Right lobe of liver (tissue), 6 donors: ENCODE data around the gene KCNQ1. TPM values are rescaled to one million over a fixed set of nuclear protein-coding genes. Genes with fewer than 3 reads are reported as not detected.

ENCODE experiments used
- ATAC-seq, 4 donors: fragments of 200-7000 bp; cut with Tn5 transposase; one replicate each; pipeline ENCODE4 v1.9.1; 2020; ENCODE audit warnings: mild to moderate bottlenecking in 4 of 4, moderate library complexity in 4 of 4
- DNase-seq, 3 donors: peaks; one replicate each; pipeline ENCODE4 v3.0.0-alpha.2; 2020
- H3K27ac ChIP-seq, 3 donors: fragments of 200-600 bp; one replicate each; pipeline ENCODE4 v1.8.0; 2022
- H3K27me3 ChIP-seq, 2 donors: fragments of 200-600 bp; one replicate each; pipeline ENCODE4 v1.8.0; 2022
- H3K36me3 ChIP-seq, 4 donors: fragments of 200-600 bp; sonication (generic) in 1 of 4; one replicate each; pipeline versions ENCODE4 v1.5.1 to v1.8.0; 2017 to 2022; ENCODE audit warnings: control low read depth in 1 of 4
- H3K4me1 ChIP-seq, 4 donors: fragments of 200-600 bp; sonication (generic) in 1 of 4; one replicate each; pipeline versions ENCODE4 v1.5.1 to v1.8.0; 2017 to 2022; ENCODE audit warnings: control low read depth in 1 of 4
- H3K4me3 ChIP-seq, 3 donors: fragments of 200-600 bp; one replicate each; pipeline ENCODE4 v1.8.0; 2022
- H3K9me3 ChIP-seq, 4 donors: fragments of 200-600 bp; sonication (generic) in 1 of 4; one replicate each; pipeline versions ENCODE4 v1.5.1 to v1.8.0; 2017 to 2022; ENCODE audit warnings: control low read depth in 1 of 4
- CTCF ChIP-seq, 4 donors: fragments of 200-600 bp in 3 of 4; fragments of 450-650 bp in 1 of 4; IDR thresholded peaks; one replicate each; pipeline versions ENCODE4 v1.5.1 to v1.8.0; 2016 to 2022; ENCODE audit warnings: antibody characterized with exemption in 4 of 4, mild to moderate bottlenecking in 2 of 4
- POLR2A ChIP-seq: fragments of 450-650 bp; IDR thresholded peaks from one replicate; pipeline ENCODE4 v1.6.1; 2017; ENCODE audit warnings: antibody characterized with exemption, mild to moderate bottlenecking
- WGBS: methylation state at CpG from one replicate; pipeline ENCODE4 v1.1.6; 2018; ENCODE audit warnings: low coverage, low lambda C conversion rate; ENCODE audit not compliant: insufficient coverage; ENCODE audit errors: missing lambda C conversion rate; 5-methylcytosine and 5-hydroxymethylcytosine counted together
- intact Hi-C, 2 donors: fragments of 100-400 bp; cut with DNase I; formaldehyde crosslinking; loops; one replicate each; pipeline versions ENCODE4 v1.11.2 to v1.14.1; 2022
- total RNA-seq, 6 experiments: library from RNA; depleted of rRNA in 2 of 6; stranded (reverse); fragments of >200 nt in 2 of 6; fragmentation: NEBNext Ultra II Directional in 3 of 6; extraction: Animal tissue kit (Norgen Biotek cat#: 25700) in 3 of 6; gene quantifications; one replicate each; pipeline versions ENCODE4 v1.1.0 to v1.2.4, GENCODE V29; 2016 to 2023
- donor health status: DM: no; HTN: yes; CAD: no.
- donor health status: DM: no; HTN: no; CAD: no.
- donor health status: DM: no; HTN: no; CAD: no.
- donor health status: DM: no; HTN: yes; CAD: no.
- donor health status: DM: no; HTN: yes; CAD: no.

The KCNQ1 gene
- total RNA-seq, 6 experiments from 2014 or later = 0.61 to 2.4 (median 1.8) TPM

- H3K9me3 ChIP-seq = no peaks in the 10 kb centered on the region
- H3K27me3 ChIP-seq = no peaks in the 10 kb centered on the region
- H3K36me3 ChIP-seq = no peaks in the 10 kb centered on the region
- intact Hi-C loops = no loop called here
- no peak overlapping the region for H3K27ac ChIP-seq
- no peak overlapping the region for H3K4me3 ChIP-seq
- DNase-seq = peak in 1 of 3 donors; percentile 3
- ATAC-seq = no peak
- 52% methylated on average over 4 of the region's 5 CpGs for WGBS
- H3K4me1 ChIP-seq = no peaks in the 10 kb centered on the region
- TF ChIP-seq CTCF (IDR thresholded peaks at IDR 0.05) (no peak), POLR2A (no peak)
Measured at GRCh38 chr11:2681408-2682145, 236.8 kb downstream of the KCNQ1 start.

DNA sequence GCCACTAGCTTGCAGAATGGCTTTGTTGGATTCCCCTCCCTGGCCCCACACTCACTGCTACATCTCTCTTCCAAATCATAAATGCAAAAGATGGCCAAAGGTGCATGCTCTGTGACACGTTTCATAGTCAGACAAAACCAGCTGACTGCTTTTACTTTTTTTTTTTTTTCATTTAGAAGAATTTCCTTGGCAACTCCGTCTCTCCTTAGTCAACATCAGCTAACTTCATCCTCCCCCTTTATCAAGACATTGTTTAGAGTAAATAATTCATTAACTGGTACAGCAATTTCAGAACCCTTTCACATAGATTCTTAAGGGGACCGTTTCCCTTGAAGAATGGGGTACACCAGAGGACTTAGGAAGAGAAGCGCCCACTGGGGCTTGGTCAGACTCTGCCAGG lies 239.0 kb downstream of the KCNQ1 start:
- intact Hi-C loops = no loop called here
- TF ChIP-seq CTCF (IDR thresholded peaks at IDR 0.05) (no peak), POLR2A (no peak)
- H3K4me1 ChIP-seq = no peaks in the 10 kb centered on the region
- H3K4me3 ChIP-seq = no peak overlapping the region
- no peaks in the 10 kb centered on the region for H3K9me3 ChIP-seq
- 65% methylated on average over 3 of the region's 4 CpGs for WGBS
- H3K27ac ChIP-seq = no peak overlapping the region
- no peaks in the 10 kb centered on the region for H3K27me3 ChIP-seq
- ATAC-seq (no peak), DNase-seq (no peak)
- H3K36me3 ChIP-seq = no peaks in the 10 kb centered on the region

- intact Hi-C loops = no loop called here
- H3K36me3 ChIP-seq = no peaks in the 10 kb centered on the region
- H3K27me3 ChIP-seq = no peaks in the 10 kb centered on the region
- no peak overlapping the region for H3K4me3 ChIP-seq
- DNase-seq = peak in 2 of 3 donors; percentile 27 to 36
- TF ChIP-seq CTCF (IDR thresholded peaks at IDR 0.05) = no peak
- no peak for TF ChIP-seq POLR2A
- no CpG with 5 or more reads among the region's 1 CpG for WGBS
- no peak overlapping the region for H3K27ac ChIP-seq
- H3K9me3 ChIP-seq = no peaks in the 10 kb centered on the region
- H3K4me1 ChIP-seq = no peaks in the 10 kb centered on the region
- ATAC-seq = no peak
Measured at GRCh38 chr11:2684581-2684980, 239.8 kb downstream of the KCNQ1 start.

DNA sequence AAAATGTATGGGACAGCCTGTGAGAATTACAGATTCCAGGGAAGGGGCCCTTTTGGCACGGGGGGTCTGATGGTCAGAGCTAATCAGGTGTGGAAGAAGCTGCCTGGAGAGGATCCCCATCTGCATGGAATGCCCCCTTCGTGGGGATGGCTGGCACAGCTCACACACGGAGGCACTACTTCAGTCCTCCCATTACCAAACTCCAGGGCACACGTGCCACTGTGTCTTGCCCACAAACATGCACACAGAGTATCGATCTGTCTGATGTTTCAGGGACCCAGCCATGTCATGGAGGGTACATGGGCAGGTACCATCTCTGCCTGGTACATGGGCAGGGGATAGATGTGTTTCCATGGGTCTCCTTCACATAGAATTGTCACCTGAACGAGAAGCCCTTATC lies 240.2 kb downstream of the KCNQ1 start:
- WGBS = 100% methylated on average over 1 of the region's 6 CpGs
- H3K4me1 ChIP-seq = no peaks in the 10 kb centered on the region

More for the DNA sequence above, 240.2 kb downstream of the KCNQ1 start:
- H3K27me3 ChIP-seq = no peaks in the 10 kb centered on the region
- intact Hi-C loops = no loop called here
- no peak for TF ChIP-seq CTCF (IDR thresholded peaks at IDR 0.05)
- TF ChIP-seq POLR2A = no peak
- DNase-seq (peak in 1 of 3 donors; percentile 19), ATAC-seq (no peak)
- H3K27ac ChIP-seq = no peak overlapping the region
- H3K9me3 ChIP-seq = no peaks in the 10 kb centered on the region
- H3K4me3 ChIP-seq = no peak overlapping the region
- H3K36me3 ChIP-seq = no peaks in the 10 kb centered on the region
